Astrocyte (in vitro differentiated cells and primary cell): ENCODE results near the gene WWP2. TPM values are rescaled to one million over a fixed set of nuclear protein-coding genes. Genes with fewer than 3 reads are reported as not detected.

Source experiments
- DNase-seq: peaks from one replicate; pipeline ENCODE4 v3.0.0-alpha.2; 2010; ENCODE audit warnings: low read depth
- FAIRE-seq: peaks from 2 replicates; lab custom pipeline; 2011; peaks lifted over from hg19 to GRCh38; lab: Jason Lieb, UNC
- H2AFZ ChIP-seq: 2 replicates; pipeline ENCODE4 v1.6.0; 2012; ENCODE audit warnings: low read depth, low read length, inconsistent platforms
- H3K27ac ChIP-seq: 2 replicates; pipeline ENCODE4 v1.5.1; 2011; ENCODE audit warnings: low read depth, low read length, inconsistent platforms
- H3K27me3 ChIP-seq: 2 replicates; pipeline ENCODE4 v1.6.0; 2011; ENCODE audit warnings: low read length, inconsistent platforms; ENCODE audit not compliant: insufficient read depth
- H3K36me3 ChIP-seq: 2 replicates; pipeline ENCODE4 v1.5.1; 2011; ENCODE audit warnings: low read length, inconsistent platforms; ENCODE audit not compliant: insufficient read depth
- H3K4me1 ChIP-seq: 2 replicates; pipeline ENCODE4 v1.5.1; 2011; ENCODE audit warnings: low read length, inconsistent platforms; ENCODE audit not compliant: insufficient read depth
- H3K4me2 ChIP-seq: 2 replicates; pipeline ENCODE4 v1.6.0; 2012; ENCODE audit warnings: low read length, inconsistent platforms
- H3K4me3 ChIP-seq: 2 replicates; pipeline ENCODE4 v1.5.1; 2011; ENCODE audit warnings: low read depth, mild to moderate bottlenecking, low read length, inconsistent platforms; ENCODE audit not compliant: insufficient read depth
- H3K79me2 ChIP-seq: 2 replicates; pipeline ENCODE4 v1.6.0; 2012; ENCODE audit warnings: mild to moderate bottlenecking, low read length, inconsistent platforms; ENCODE audit not compliant: insufficient read depth
- H3K9ac ChIP-seq: 2 replicates; pipeline ENCODE4 v1.6.0; 2012; ENCODE audit warnings: mild to moderate bottlenecking, low read length, inconsistent platforms
- H3K9me3 ChIP-seq: 2 replicates; pipeline ENCODE4 v1.5.1; 2012; ENCODE audit warnings: low read depth, mild to moderate bottlenecking, low read length, inconsistent platforms; ENCODE audit not compliant: insufficient read depth
- H4K20me1 ChIP-seq: 2 replicates; pipeline ENCODE4 v1.6.0; 2012; ENCODE audit warnings: low read length, inconsistent platforms; ENCODE audit not compliant: insufficient read depth
- H3K27ac Mint-ChIP-seq: one replicate; pipeline ENCODE4 v1.8.0; 2021; ENCODE audit warnings: mild to moderate bottlenecking, mixed read lengths; ENCODE audit not compliant: unreplicated experiment
- H3K27me3 Mint-ChIP-seq: one replicate; pipeline ENCODE4 v1.8.0; 2021; ENCODE audit warnings: low read depth, mixed read lengths; ENCODE audit not compliant: unreplicated experiment
- H3K36me3 Mint-ChIP-seq: one replicate; pipeline ENCODE4 v1.8.0; 2021; ENCODE audit warnings: low read depth, mixed read lengths; ENCODE audit not compliant: unreplicated experiment
- H3K4me1 Mint-ChIP-seq: one replicate; pipeline ENCODE4 v1.8.0; 2021; ENCODE audit warnings: low read depth, mixed read lengths; ENCODE audit not compliant: unreplicated experiment
- H3K4me3 Mint-ChIP-seq: one replicate; pipeline ENCODE4 v1.8.0; 2021; ENCODE audit warnings: mild to moderate bottlenecking, moderate library complexity, mixed read lengths; ENCODE audit not compliant: unreplicated experiment
- H3K9me3 Mint-ChIP-seq: one replicate; pipeline ENCODE4 v1.8.0; 2021; ENCODE audit warnings: mild to moderate bottlenecking, mixed read lengths; ENCODE audit not compliant: unreplicated experiment
- EZH2 ChIP-seq: IDR thresholded peaks from 2 replicates; pipeline ENCODE4 v1.6.1; 2012; ENCODE audit warnings: mild to moderate bottlenecking, low read length, inconsistent platforms; ENCODE audit not compliant: insufficient read depth
- total RNA-seq: library from RNA; stranded (reverse); gene quantifications from 2 replicates; pipeline ENCODE4 v1.2.1, GENCODE V29; 2021
- TF ChIP-seq, protein P1 (sequence below): IDR thresholded peaks from 2 replicates; pipeline ENCODE4 v1.5.1; 2011; ENCODE audit warnings: low read depth, mild to moderate bottlenecking, inconsistent platforms, low read length, moderate library complexity; ENCODE audit not compliant: insufficient read depth

The WWP2 gene
- total RNA-seq, 1 donor from 2014 or later: 28.7 TPM

DNA sequence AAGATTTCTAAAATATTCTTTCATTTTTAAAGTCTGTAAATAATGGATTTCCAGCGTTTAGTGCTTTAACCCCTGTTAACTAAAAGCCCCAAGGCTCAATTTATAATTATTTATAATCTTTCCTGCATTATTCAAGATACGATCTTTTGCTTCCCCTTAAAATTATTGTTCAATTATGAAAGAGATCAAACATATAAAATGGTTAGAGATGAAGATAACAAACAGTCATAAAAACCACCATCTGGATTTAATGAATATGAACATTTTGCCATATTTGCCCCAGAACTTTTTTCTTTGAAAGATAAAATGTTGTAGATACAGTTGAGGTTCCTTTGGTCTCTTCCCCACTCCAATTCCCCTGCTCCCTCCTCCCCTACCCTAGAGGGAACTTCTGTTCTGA is 17.6 kb downstream of the WWP2 start:
- Mint-ChIP-seq H3K9me3 (peaks cover 5% of the 10 kb centered on the region), H3K27me3 (no peaks in the 10 kb centered on the region), H3K4me3 (no peak overlapping the region), H3K27ac (no peak overlapping the region), H3K36me3 (peaks cover 12% of the 10 kb centered on the region), H3K4me1 (no peaks in the 10 kb centered on the region)
- Histone ChIP-seq H2AFZ (no peak overlapping the region), H3K4me1 (no peaks in the 10 kb centered on the region), H3K4me2 (no peak overlapping the region), H3K79me2 (peaks cover 4% of the 10 kb centered on the region), H3K9ac (no peak overlapping the region), H3K9me3 (no peaks in the 10 kb centered on the region), H4K20me1 (peaks cover 8% of the 10 kb centered on the region), H3K27me3 (no peaks in the 10 kb centered on the region), H3K27ac (no peak overlapping the region), H3K36me3 (no peaks in the 10 kb centered on the region), H3K4me3 (no peak overlapping the region)
- no peak for FAIRE-seq
- TF ChIP-seq, protein P1, sequence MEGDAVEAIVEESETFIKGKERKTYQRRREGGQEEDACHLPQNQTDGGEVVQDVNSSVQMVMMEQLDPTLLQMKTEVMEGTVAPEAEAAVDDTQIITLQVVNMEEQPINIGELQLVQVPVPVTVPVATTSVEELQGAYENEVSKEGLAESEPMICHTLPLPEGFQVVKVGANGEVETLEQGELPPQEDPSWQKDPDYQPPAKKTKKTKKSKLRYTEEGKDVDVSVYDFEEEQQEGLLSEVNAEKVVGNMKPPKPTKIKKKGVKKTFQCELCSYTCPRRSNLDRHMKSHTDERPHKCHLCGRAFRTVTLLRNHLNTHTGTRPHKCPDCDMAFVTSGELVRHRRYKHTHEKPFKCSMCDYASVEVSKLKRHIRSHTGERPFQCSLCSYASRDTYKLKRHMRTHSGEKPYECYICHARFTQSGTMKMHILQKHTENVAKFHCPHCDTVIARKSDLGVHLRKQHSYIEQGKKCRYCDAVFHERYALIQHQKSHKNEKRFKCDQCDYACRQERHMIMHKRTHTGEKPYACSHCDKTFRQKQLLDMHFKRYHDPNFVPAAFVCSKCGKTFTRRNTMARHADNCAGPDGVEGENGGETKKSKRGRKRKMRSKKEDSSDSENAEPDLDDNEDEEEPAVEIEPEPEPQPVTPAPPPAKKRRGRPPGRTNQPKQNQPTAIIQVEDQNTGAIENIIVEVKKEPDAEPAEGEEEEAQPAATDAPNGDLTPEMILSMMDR: no peak
- TF ChIP-seq EZH2: no peak
- no peak for DNase-seq

DNA sequence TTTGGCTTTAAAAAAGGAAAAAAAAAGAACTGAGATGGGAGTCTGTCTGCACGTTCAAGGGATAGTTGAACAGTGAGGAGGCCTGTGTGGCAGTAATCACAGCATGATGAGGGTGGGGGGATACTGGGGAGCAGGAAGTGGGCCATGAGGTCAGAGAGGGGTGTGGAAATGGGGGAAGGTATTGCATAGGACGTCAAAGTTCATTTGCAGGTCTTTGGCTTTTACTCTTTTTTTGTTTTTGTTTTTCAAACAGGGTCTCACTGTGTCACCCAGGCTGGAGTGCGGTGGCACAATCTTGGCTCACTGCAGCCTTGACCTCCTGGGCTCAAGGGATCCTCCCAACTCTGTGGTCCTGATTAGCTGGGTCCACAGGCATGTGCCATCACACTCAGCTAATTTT is 19.0 kb downstream of the WWP2 start:
- TF ChIP-seq, protein P1: no peak
- TF ChIP-seq EZH2: no peak
- DNase-seq (no peak), FAIRE-seq (no peak)
- H3K36me3 Mint-ChIP-seq: peaks cover 3% of the 10 kb centered on the region
- no peaks in the 10 kb centered on the region for H3K79me2 ChIP-seq
- no peaks in the 10 kb centered on the region for H3K27me3 ChIP-seq
- no peaks in the 10 kb centered on the region for H3K4me1 ChIP-seq
- no peak overlapping the region for H3K4me3 Mint-ChIP-seq
- H3K9me3 Mint-ChIP-seq: no peaks in the 10 kb centered on the region
- no peaks in the 10 kb centered on the region for H3K36me3 ChIP-seq
- no peak overlapping the region for H3K4me2 ChIP-seq
- H4K20me1 ChIP-seq: peaks cover 4% of the 10 kb centered on the region
- no peak overlapping the region for H3K4me3 ChIP-seq
- no peaks in the 10 kb centered on the region for H3K4me1 Mint-ChIP-seq
- no peak overlapping the region for H3K27ac ChIP-seq
- no peaks in the 10 kb centered on the region for H3K27me3 Mint-ChIP-seq
- no peaks in the 10 kb centered on the region for H3K9me3 ChIP-seq
- no peak overlapping the region for H3K9ac ChIP-seq
- H3K27ac Mint-ChIP-seq: no peak overlapping the region
- H2AFZ ChIP-seq: no peak overlapping the region

DNA sequence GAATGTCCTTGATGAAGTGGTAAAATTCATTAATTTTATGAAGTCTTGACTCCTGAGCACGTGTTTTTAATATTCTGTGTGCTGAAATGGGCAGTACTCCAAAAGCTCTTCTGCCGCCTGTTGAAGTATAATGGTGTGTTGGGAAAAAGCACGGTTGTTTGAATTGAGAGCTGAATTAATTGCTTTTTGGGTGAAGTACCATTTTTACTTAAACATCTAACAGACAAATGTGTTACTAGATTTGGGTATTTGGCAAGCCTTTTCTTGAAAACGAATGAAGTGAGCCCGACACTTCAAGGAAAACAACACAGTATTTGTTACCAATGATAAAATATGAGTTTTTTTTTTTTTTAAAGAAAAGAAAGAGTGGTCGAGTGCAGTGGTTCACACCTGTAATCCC is 22.5 kb downstream of the WWP2 start:
- no peak overlapping the region for H3K4me3 Mint-ChIP-seq
- H3K27ac Mint-ChIP-seq: no peak overlapping the region
- H3K4me1 Mint-ChIP-seq: no peaks in the 10 kb centered on the region
- Histone ChIP-seq H3K27ac (no peak overlapping the region), H3K9ac (no peak overlapping the region), H4K20me1 (peaks cover 3% of the 10 kb centered on the region), H3K79me2 (no peaks in the 10 kb centered on the region), H2AFZ (no peak overlapping the region), H3K4me1 (no peaks in the 10 kb centered on the region), H3K4me2 (no peak overlapping the region), H3K9me3 (no peaks in the 10 kb centered on the region), H3K27me3 (no peaks in the 10 kb centered on the region), H3K36me3 (peaks cover 5% of the 10 kb centered on the region), H3K4me3 (no peak overlapping the region)
- no peaks in the 10 kb centered on the region for H3K9me3 Mint-ChIP-seq
- no peaks in the 10 kb centered on the region for H3K27me3 Mint-ChIP-seq
- FAIRE-seq (no peak), DNase-seq (no peak)
- H3K36me3 Mint-ChIP-seq: peaks cover 9% of the 10 kb centered on the region
- TF ChIP-seq EZH2: no peak
- TF ChIP-seq, protein P1: no peak
